ENCODE measurements around the gene CEMIP.

- TF ChIP-seq, protein P1, sequence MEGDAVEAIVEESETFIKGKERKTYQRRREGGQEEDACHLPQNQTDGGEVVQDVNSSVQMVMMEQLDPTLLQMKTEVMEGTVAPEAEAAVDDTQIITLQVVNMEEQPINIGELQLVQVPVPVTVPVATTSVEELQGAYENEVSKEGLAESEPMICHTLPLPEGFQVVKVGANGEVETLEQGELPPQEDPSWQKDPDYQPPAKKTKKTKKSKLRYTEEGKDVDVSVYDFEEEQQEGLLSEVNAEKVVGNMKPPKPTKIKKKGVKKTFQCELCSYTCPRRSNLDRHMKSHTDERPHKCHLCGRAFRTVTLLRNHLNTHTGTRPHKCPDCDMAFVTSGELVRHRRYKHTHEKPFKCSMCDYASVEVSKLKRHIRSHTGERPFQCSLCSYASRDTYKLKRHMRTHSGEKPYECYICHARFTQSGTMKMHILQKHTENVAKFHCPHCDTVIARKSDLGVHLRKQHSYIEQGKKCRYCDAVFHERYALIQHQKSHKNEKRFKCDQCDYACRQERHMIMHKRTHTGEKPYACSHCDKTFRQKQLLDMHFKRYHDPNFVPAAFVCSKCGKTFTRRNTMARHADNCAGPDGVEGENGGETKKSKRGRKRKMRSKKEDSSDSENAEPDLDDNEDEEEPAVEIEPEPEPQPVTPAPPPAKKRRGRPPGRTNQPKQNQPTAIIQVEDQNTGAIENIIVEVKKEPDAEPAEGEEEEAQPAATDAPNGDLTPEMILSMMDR (IDR thresholded peaks at IDR 0.05 in 4 of 5, conservative IDR thresholded peaks at IDR 0.05 in 1 of 5) = no peak
- no peak for TF ChIP-seq POLR2A (IDR thresholded peaks at IDR 0.05)
Observed at GRCh38 chr15:80816049-80816653, 37.0 kb downstream of the CEMIP start.
